Urinary bladder (tissue), 4 donors: Measurements from ENCODE around the gene MOBP. TPM values are rescaled to one million over a fixed set of nuclear protein-coding genes. Genes with fewer than 3 reads are reported as not detected.
"Not testable (repeated sequence)": the region's sequence is repeated elsewhere in the genome, so short reads cannot be mapped to it uniquely, and the experiment has no call there.

Experiments used
- DNase-seq: peaks from one replicate; pipeline ENCODE4 v3.0.0-alpha.2; 2015; ENCODE audit errors: extremely low spot score
- H3K27ac ChIP-seq: one replicate; pipeline ENCODE4 v1.5.1; 2013; ENCODE audit warnings: low read depth, mild to moderate bottlenecking, moderate library complexity
- H3K36me3 ChIP-seq: one replicate; pipeline ENCODE4 v1.6.1; 2013; ENCODE audit warnings: mild to moderate bottlenecking, moderate library complexity; ENCODE audit not compliant: insufficient read depth
- H3K4me1 ChIP-seq: one replicate; pipeline ENCODE4 v1.6.1; 2013; ENCODE audit warnings: mild to moderate bottlenecking, moderate library complexity; ENCODE audit not compliant: insufficient read depth
- H3K4me3 ChIP-seq: one replicate; pipeline ENCODE4 v1.5.1; 2013; ENCODE audit warnings: low read depth, low read length
- WGBS: extraction: QIAGEN DNeasy Blood & Tissue Kit; methylation state at CpG from one replicate; pipeline ENCODE4 v1.1.7; 2013; 5-methylcytosine and 5-hydroxymethylcytosine counted together
- polyA plus RNA-seq: library from polyadenylated mRNA; stranded (reverse); fragments of 200-250 nt; gene quantifications from one replicate; pipeline ENCODE4 v1.2.3, GENCODE V29; 2013
- total RNA-seq: library from RNA; depleted of rRNA; stranded (reverse); fragments of >200 nt; gene quantifications from one replicate; pipeline ENCODE4 v1.2.3, GENCODE V29; 2014
- donor health status: healthy with polysubstance abuse.
- donor health status: healthy.

The MOBP gene
- 0.05 TPM for total RNA-seq
- polyA plus RNA-seq = 0.94 TPM

DNA sequence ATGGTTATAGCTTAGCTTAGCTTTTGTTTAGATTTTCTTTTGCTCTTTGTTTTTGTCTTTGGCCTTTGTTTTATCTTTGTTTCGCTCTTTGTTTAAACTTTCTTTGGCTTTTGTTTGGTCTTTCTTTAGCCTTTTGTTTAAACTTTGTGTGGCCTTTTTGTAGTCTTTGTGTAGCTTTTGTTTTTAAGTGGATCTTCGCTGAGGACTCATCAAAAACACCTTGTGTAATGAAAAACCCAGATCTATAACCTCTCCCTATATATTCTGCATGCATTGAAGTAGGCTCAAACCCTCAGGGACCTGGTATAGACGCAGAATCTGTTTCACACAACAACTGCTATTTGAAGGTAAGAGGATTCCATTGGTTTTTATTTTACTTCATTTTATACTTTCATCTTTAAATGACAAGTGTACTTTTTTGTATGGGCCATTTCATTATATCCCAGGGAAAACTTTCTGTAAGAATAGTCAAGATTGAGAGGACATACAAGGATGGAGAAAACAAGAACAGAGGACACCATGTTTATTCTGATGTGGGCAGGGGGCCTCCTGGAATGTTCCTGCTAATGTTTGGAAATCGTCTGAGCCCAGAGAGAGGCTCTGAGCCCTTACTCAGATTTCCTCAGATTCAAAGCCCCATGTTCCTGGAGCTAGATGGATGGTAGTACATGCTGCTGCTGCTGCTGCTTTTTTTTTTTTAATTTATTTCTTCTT, at the start of gene MOBP:
MOBP (plus strand) TSS at position 287 of the 714 bp plus-strand sequence. CDS start 34,390 bp downstream, outside the sequence.
- Histone ChIP-seq H3K27ac (no peak within 1 kb of the TSS), H3K4me3 (no peak within 1 kb of the TSS), H3K4me1 (peaks cover 2% of the 10 kb centered on the region), H3K36me3 (no peaks in the 10 kb centered on the region)
- 21% methylated on average over 4 of the region's 4 CpGs for WGBS
- no peak for DNase-seq

DNA sequence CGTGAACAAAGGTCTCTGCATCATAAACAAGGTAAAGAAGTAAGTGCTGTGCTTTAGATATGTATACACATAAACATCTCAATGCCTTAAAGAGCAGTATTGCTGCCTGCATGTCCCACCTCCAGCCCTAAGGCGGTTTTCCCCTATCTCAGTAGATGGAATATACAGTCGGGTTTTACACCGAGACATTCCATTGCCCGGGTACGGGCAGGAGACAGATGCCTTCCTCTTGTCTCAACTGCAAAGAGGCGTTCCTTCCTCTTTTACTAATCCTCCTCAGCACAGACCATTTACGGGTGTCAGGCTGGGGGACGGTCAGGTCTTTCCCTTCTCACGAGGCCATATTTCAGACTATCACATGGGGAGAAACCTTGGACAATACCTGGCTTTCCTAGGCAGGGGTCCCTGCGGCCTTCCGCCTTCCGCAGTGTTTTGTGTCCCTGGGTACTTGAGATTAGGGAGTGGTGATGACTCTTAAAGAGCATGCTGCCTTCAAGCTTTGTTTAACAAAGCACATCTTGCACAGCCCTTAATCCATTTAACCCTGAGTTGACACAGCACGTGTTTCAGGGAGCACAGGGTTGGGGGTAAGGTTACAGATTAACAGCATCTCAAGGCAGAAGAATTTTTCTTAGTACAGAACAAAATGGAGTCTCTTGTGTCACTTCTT, 48.8 kb upstream of the MOBP start:
- not testable (repeated sequence) for H3K4me3 ChIP-seq, H3K27ac ChIP-seq, H3K36me3 ChIP-seq, H3K4me1 ChIP-seq, DNase-seq
- 45% methylated on average over 13 of the region's 14 CpGs for WGBS

DNA sequence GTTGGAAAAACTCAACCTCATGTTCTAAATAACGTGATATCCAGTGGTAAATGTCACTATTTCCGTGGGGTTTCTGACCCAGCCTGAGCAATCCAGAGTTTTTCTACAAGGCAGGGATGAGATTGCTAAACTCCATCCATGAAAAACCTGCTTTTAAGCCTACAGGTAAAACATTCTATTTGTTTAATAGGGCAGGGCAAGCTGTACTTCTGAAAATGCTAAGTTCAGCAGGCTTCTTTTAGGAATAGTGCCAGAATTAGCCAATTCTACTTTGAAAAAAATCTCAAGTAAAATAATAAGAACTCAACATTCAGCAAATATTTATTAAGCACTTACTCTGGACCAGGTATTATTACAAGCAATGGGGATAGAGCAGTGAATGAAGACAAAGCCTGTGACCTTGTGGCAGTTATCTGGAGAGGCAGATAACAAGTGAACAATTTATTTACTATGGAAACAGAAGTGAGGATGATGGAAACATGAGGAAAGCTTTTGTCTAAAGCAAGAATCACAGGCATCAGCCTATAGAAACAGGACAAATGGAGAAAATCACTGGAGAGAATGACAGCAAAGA, 47.7 kb upstream of the MOBP start:
- H3K4me1 ChIP-seq = no peaks in the 10 kb centered on the region
- H3K4me3 ChIP-seq = no peak overlapping the region
- no peaks in the 10 kb centered on the region for H3K36me3 ChIP-seq
- WGBS = 89% methylated on average over 2 of the region's 2 CpGs
- H3K27ac ChIP-seq = no peak overlapping the region
- DNase-seq = no peak

GRCh38 chr3:39420543-39420942, 46.9 kb upstream of the MOBP start:
- 91% methylated on average over 2 of the region's 2 CpGs for WGBS
- DNase-seq = no peak
- H3K27ac ChIP-seq = no peak overlapping the region
- no peaks in the 10 kb centered on the region for H3K4me1 ChIP-seq
- H3K4me3 ChIP-seq = no peak overlapping the region
- H3K36me3 ChIP-seq = no peaks in the 10 kb centered on the region

DNA sequence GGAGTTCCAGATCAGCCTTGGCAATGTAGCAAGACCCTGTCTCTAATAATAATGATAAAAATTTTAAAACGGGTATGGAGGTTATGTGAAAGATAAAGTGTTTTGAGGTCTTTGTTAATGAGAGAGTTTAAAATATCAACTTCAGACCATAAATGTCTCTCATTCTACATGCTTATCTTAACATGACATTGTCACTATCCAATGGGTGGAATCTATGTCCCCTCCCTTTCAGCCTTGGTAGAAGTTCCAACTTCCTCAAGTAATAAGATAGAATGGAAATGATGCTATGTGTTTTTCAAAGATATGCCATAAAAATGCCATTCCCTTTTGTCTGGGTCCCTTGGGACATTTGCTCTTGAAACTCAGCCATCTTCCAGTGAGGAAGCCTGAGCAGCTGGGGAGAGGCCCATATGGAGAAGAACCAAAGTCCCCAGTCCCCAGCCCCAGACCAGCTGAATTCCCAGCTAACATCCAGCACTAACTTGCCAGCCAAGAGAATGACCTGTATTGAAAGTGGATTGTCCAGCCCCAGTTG, 44.0 kb upstream of the MOBP start:
- Histone ChIP-seq H3K27ac (no peak overlapping the region), H3K36me3 (no peaks in the 10 kb centered on the region), H3K4me3 (no peak overlapping the region), H3K4me1 (no peaks in the 10 kb centered on the region)
- DNase-seq = no peak
- 40% methylated on average over 1 of the region's 1 CpG for WGBS

DNA sequence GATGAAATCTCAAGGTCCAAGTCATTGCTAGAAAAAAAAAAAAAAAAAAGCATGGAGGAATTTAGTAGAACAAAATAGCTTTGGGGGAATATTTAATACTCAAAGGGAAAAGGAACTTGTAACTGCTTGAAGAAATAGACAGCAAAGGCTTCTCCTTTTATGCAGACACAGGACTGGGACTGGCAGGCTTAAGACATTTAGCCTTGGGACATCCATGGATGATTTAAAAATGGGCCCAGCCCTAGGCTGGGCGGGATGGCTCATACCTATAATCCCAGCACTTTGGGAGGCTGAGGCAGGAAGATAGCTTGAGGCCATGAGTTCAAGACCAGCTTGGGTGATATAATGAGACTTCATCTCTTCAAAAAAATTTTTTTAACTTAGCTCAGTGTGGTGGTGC, 41.2 kb upstream of the MOBP start:
- no peak overlapping the region for H3K4me3 ChIP-seq
- no peak for DNase-seq
- 40% methylated on average over 1 of the region's 1 CpG for WGBS

GRCh38 chr3:39427506-39427905, 40.0 kb upstream of the MOBP start:
- no peak overlapping the region for H3K27ac ChIP-seq
- H3K36me3 ChIP-seq = no peaks in the 10 kb centered on the region
- H3K4me1 ChIP-seq = no peaks in the 10 kb centered on the region
- 69% methylated on average over 1 of the region's 1 CpG for WGBS
- no peak for DNase-seq
- H3K4me3 ChIP-seq = no peak overlapping the region

More for the DNA sequence above, 41.2 kb upstream of the MOBP start:
- Histone ChIP-seq H3K27ac (no peak overlapping the region), H3K36me3 (no peaks in the 10 kb centered on the region), H3K4me1 (no peaks in the 10 kb centered on the region)

- Histone ChIP-seq H3K4me3 (no peak overlapping the region), H3K4me1 (no peaks in the 10 kb centered on the region), H3K36me3 (no peaks in the 10 kb centered on the region), H3K27ac (no peak overlapping the region)
- no peak for DNase-seq
- WGBS = 57% methylated on average over 22 of the region's 22 CpGs
Measured at GRCh38 chr3:39428745-39429201, 38.7 kb upstream of the MOBP start.

GRCh38 chr3:39429466-39429865, 38.0 kb upstream of the MOBP start:
- Histone ChIP-seq H3K4me3 (no peak overlapping the region), H3K36me3 (no peaks in the 10 kb centered on the region), H3K4me1 (no peaks in the 10 kb centered on the region), H3K27ac (no peak overlapping the region)
- WGBS = 92% methylated on average over 11 of the region's 11 CpGs
- no peak for DNase-seq

- Histone ChIP-seq H3K27ac (no peak overlapping the region), H3K4me3 (no peak overlapping the region), H3K4me1 (no peaks in the 10 kb centered on the region), H3K36me3 (no peaks in the 10 kb centered on the region)
- DNase-seq = no peak
- WGBS = 80% methylated on average over 5 of the region's 5 CpGs
Measured at GRCh38 chr3:39432342-39432741, 35.1 kb upstream of the MOBP start.

DNA sequence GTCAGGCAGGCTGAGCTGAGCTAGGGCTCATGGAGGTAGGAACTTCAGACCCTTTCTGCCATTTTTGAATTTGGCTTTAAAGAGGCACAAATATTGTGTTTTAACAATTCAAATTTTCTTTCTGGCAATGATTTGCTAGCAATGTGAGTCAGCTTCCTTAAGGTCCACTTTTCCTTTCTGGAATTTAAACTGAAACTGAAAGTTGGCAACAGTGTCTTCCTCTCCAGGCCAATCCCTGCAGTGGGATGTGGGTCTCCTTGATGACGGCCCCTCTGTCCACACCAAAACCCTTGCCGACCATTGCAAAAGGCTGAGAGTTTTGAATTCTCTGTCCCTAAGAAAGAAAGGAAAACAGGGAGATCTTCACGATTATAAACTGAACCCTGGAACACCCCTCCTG, 33.8 kb upstream of the MOBP start:
- DNase-seq = no peak
- Histone ChIP-seq H3K27ac (no peak overlapping the region), H3K36me3 (no peaks in the 10 kb centered on the region), H3K4me3 (no peak overlapping the region), H3K4me1 (no peaks in the 10 kb centered on the region)
- WGBS = 63% methylated on average over 3 of the region's 3 CpGs

DNA sequence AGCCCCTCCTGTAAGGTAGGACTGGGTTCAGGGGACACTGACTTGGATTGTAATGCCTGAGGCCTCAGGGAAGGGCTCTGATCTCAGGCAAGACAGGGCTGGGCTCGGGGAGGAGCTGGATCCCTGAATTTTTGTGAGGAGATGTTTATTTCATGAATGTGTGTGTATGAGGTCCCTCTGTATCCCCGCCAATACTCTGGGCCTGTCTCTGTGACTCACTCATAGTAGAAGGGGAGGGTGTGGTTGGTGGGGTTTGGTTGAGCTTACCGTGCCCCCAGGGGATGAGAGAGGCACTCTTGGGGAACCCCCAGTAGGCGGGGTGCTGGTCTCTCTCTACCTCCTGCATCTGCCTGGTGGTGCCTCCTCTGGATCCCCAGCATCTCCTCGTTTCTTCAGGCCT, 32.9 kb upstream of the MOBP start:
- 50% methylated on average over 5 of the region's 5 CpGs for WGBS
- Histone ChIP-seq H3K4me3 (no peak overlapping the region), H3K4me1 (no peaks in the 10 kb centered on the region), H3K36me3 (no peaks in the 10 kb centered on the region), H3K27ac (no peak overlapping the region)
- DNase-seq = no peak

- Histone ChIP-seq H3K4me3 (no peak overlapping the region), H3K36me3 (no peaks in the 10 kb centered on the region), H3K4me1 (no peaks in the 10 kb centered on the region), H3K27ac (no peak overlapping the region)
- WGBS = 63% methylated on average over 1 of the region's 1 CpG
- no peak for DNase-seq
Measured at GRCh38 chr3:39435006-39435748, 32.3 kb upstream of the MOBP start.
